ENCODE data around the gene VEPH1.
A peak's percentile ranks its signal among the peaks of the same experiment; 100 is the strongest.

The VEPH1 gene

GRCh38 chr3:157248590-157249422 is 254.4 kb downstream of the VEPH1 start:
- no peak overlapping the region for H3K4me3 ChIP-seq (replicated peaks; ENCODE audit: insufficient read depth, low read length)
- no peaks in the 10 kb centered on the region for H3K27me3 ChIP-seq (ENCODE audit: insufficient read depth, poor library complexity, severe bottlenecking)
- H3K27ac ChIP-seq (replicated peaks), result no peak overlapping the region
- TF ChIP-seq REST (IDR thresholded peaks at IDR 0.05; ENCODE audit: insufficient replicate concordance, low read depth) (no peak), POLR2AphosphoS5 (IDR thresholded peaks at IDR 0.05; ENCODE audit: low read depth) (no peak), GABPA (IDR thresholded peaks at IDR 0.05; ENCODE audit: low read depth) (no peak), CTCF (IDR thresholded peaks at IDR 0.05; ENCODE audit: insufficient read depth, low read length) (no peak), SPI1 (IDR thresholded peaks at IDR 0.05; ENCODE audit: borderline replicate concordance, low read depth) (no peak)
- peak in 1 of 2 experiments; percentile 1 for DNase-seq (ENCODE audit: low read depth in 1 of 2, low spot score in 1 of 2)

GRCh38 chr3:157247391-157247790 is 255.8 kb downstream of the VEPH1 start:
- H3K27ac ChIP-seq (replicated peaks), result no peak overlapping the region

More at GRCh38 chr3:157247391-157247790, 255.8 kb downstream of the VEPH1 start:
- DNase-seq (ENCODE audit: low read depth in 1 of 2, low spot score in 1 of 2), result no peak
- no peak for TF ChIP-seq SPI1 (IDR thresholded peaks at IDR 0.05; ENCODE audit: borderline replicate concordance, low read depth)
- TF ChIP-seq REST (IDR thresholded peaks at IDR 0.05; ENCODE audit: insufficient replicate concordance, low read depth), result no peak
- TF ChIP-seq GABPA (IDR thresholded peaks at IDR 0.05; ENCODE audit: low read depth), result no peak
- TF ChIP-seq POLR2AphosphoS5 (IDR thresholded peaks at IDR 0.05; ENCODE audit: low read depth), result no peak
- no peak for TF ChIP-seq CTCF (IDR thresholded peaks at IDR 0.05; ENCODE audit: insufficient read depth, low read length)
- Histone ChIP-seq H3K27me3 (ENCODE audit: insufficient read depth, poor library complexity, severe bottlenecking) (no peaks in the 10 kb centered on the region), H3K4me3 (replicated peaks; ENCODE audit: insufficient read depth, low read length) (no peak overlapping the region)
